ENCODE data around the gene FRMPD2.

FRMPD2 gene

DNA sequence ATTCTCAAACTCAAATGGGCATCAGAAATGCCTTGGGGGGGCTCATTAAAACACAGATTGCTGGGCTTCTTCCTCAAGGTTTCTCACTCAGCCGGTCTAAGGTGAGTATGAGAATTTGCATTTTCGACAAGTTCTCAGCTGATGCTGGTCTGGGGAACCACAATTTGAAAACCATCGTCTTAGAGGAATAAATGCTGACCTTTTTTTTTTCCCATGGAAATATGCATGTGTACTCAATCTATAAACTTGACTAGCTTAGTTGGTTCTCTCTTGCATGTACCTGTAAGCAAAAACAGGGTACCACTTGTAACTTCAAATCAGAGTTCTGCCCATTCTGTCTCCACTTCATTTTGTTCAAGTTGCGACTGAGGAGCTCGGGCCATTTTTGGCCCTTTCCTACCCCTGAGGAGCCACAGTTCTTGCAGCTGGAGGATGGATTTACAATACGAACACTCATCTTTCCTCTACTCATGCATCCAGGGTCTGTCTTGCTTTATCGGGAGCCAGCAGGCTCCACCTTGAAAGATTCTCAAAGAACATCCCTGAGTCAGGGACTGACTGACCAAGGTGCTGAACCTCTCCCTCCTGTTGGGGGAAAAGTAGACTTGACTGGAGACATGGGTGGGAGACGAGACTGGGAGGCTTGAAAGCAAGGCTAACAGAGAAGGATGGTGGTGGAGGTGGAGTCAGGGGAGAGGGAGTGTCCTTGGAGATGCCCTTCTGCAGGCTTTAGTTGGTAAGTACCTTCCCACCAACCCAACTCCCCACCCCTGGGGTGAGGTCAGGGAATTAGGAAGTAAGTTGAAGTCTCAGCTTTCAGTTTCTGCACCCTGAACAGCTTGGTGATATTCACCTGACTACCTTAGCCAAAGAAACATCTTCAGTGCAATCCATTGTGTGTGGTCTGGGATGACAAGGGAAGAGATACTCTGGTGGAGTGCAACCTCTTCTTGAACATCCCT lies 28.3 kb upstream of the FRMPD2 start:
- intact Hi-C loops (cut with DNase I; ENCODE audit: low total_unique reads) = no loop called here
- no peak for DNase-seq
- peaks cover 0 to 13% (median 7%) of the 10 kb centered on the region in 4 donors for H3K4me1 ChIP-seq
- no peaks in the 10 kb centered on the region for H3K9me3 ChIP-seq
- H3K36me3 ChIP-seq = no peaks in the 10 kb centered on the region
- no peak overlapping the region for H3K4me3 ChIP-seq
- no peaks in the 10 kb centered on the region for H3K27me3 ChIP-seq
- TF ChIP-seq, protein P1, sequence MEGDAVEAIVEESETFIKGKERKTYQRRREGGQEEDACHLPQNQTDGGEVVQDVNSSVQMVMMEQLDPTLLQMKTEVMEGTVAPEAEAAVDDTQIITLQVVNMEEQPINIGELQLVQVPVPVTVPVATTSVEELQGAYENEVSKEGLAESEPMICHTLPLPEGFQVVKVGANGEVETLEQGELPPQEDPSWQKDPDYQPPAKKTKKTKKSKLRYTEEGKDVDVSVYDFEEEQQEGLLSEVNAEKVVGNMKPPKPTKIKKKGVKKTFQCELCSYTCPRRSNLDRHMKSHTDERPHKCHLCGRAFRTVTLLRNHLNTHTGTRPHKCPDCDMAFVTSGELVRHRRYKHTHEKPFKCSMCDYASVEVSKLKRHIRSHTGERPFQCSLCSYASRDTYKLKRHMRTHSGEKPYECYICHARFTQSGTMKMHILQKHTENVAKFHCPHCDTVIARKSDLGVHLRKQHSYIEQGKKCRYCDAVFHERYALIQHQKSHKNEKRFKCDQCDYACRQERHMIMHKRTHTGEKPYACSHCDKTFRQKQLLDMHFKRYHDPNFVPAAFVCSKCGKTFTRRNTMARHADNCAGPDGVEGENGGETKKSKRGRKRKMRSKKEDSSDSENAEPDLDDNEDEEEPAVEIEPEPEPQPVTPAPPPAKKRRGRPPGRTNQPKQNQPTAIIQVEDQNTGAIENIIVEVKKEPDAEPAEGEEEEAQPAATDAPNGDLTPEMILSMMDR (IDR thresholded peaks at IDR 0.05) = no peak
- no peak overlapping the region for H3K27ac ChIP-seq

DNA sequence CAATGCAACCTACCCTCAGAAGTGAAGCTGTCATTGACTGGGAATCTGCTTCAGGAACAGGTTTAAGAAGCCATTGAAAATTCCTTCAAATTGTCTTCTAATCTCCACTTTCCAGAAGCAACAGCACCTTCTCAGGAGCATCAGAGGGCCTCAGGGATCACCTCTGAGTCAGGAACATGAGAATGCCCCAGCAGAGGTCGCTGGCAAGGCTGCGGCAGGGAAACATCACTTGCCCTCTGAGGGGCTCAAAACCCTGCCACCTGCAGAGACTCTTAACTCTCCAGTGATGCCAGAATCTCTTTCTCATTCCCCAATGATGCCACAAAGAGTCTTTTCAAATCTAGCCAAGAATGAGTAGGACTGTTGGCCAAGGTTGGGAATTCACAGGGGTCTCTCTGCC lies 26.1 kb upstream of the FRMPD2 start:
- DNase-seq = no peak

DNA sequence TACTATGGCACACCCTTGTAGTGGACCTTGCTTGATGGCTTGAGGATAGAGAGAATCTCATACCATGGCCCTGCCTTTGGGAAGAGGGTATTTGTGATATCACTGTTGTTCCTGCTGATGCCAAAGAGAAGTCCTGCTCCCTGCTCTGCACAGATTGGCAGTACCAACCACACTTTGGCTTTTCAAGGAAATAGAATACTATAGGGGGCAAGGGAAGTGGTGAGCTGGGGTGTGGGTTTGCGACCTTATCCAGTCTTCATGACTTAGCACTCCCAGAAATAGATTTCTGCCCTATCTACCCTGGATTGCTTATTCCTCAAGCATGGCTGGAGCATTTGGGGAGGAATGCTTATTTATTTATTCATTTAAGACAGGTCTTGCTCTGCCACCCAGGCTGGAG lies 25.2 kb upstream of the FRMPD2 start:
- H3K9me3 ChIP-seq = no peaks in the 10 kb centered on the region
- H3K27me3 ChIP-seq = no peaks in the 10 kb centered on the region
- no peak overlapping the region for H3K27ac ChIP-seq
- DNase-seq = no peak
- H3K4me1 ChIP-seq = no peaks in the 10 kb centered on the region
- TF ChIP-seq, protein P1 (IDR thresholded peaks at IDR 0.05) = no peak
- H3K4me3 ChIP-seq = no peak overlapping the region
- H3K36me3 ChIP-seq = no peaks in the 10 kb centered on the region
- intact Hi-C loops (cut with DNase I; ENCODE audit: low total_unique reads) = no loop called here

More for the DNA sequence above, 26.1 kb upstream of the FRMPD2 start:
- H3K27me3 ChIP-seq = no peaks in the 10 kb centered on the region
- no peaks in the 10 kb centered on the region for H3K9me3 ChIP-seq
- TF ChIP-seq, protein P1 (IDR thresholded peaks at IDR 0.05) = no peak
- H3K27ac ChIP-seq = no peak overlapping the region
- H3K36me3 ChIP-seq = no peaks in the 10 kb centered on the region
- intact Hi-C loops (cut with DNase I; ENCODE audit: low total_unique reads) = no loop called here
- H3K4me1 ChIP-seq = no peaks in the 10 kb centered on the region
- H3K4me3 ChIP-seq = no peak overlapping the region

DNA sequence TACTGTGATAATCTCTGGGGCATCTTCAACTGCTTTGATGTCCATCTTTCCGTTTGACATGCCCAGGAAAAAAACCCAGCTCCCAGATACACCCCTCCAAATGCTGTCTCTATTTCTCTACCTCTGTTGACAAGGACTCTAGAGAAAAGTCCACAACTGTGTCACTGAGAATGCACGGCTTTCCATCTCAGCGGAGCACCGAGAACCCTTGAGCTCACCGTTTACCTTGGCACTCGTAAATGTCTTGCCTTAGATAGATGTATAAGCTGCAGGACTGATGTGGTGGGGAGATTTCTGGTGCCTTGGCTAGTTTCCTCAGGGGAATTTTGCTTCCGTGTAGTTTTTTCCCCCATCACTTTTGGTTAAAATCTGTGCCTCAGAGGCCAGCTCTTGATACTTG lies 24.6 kb upstream of the FRMPD2 start:
- Histone ChIP-seq H3K9me3 (no peaks in the 10 kb centered on the region), H3K27ac (no peak overlapping the region), H3K4me3 (no peak overlapping the region), H3K27me3 (no peaks in the 10 kb centered on the region), H3K36me3 (no peaks in the 10 kb centered on the region), H3K4me1 (no peaks in the 10 kb centered on the region)
- TF ChIP-seq, protein P1 (IDR thresholded peaks at IDR 0.05) = no peak
- DNase-seq = no peak
- intact Hi-C loops (cut with DNase I; ENCODE audit: low total_unique reads) = no loop called here

DNA sequence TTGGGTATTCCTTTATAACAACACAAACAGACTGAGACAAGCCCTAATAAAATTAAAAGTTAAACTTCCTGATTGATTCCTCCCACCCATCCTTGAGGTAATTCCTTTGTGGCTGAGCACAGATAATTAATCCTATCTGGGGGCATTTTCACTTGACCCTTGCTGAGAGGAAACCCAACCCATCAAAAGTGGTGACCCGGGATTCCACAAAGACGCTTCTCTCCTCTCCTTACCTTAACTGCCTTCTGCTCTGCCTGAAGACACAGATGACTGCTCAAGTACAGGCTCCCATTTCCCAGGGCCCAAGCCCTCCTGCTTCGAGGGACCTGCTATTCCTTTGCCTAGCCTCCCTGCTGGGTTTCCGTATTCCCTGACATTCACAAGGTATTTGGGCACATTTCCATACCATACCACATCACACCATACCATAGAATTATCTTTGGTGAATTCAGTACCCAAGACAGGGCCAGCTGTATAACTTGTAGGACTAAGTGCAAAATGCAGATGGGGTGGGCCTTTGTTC lies 22.1 kb upstream of the FRMPD2 start:
- Histone ChIP-seq H3K4me1 (no peaks in the 10 kb centered on the region), H3K36me3 (no peaks in the 10 kb centered on the region), H3K27ac (no peak overlapping the region), H3K27me3 (no peaks in the 10 kb centered on the region), H3K9me3 (no peaks in the 10 kb centered on the region), H3K4me3 (no peak overlapping the region)
- TF ChIP-seq, protein P1 (IDR thresholded peaks at IDR 0.05) = no peak
- intact Hi-C loops (cut with DNase I; ENCODE audit: low total_unique reads) = no loop called here
- no peak for DNase-seq
